HCT116 (cell line): ENCODE data around the gene SPRR2D. TPM values are rescaled to one million over a fixed set of nuclear protein-coding genes. Genes with fewer than 3 reads are reported as not detected.

Experiments
- ATAC-seq: fragments of 200-7000 bp; cut with Tn5 transposase; 2 replicates; pipeline ENCODE4 v1.9.1; 2020; ENCODE audit warnings: mild to moderate bottlenecking, moderate library complexity
- BruUV-seq: library from RNA; stranded (reverse); fragments of 400-500 nt; replicated peaks from 2 replicates; lab custom pipeline; 2021; lab: Mats Ljungman, UMichigan
- CTCF ChIA-PET: fragments of 300-600 bp; sonication (Branson Sonifier 250); formaldehyde crosslinking; loops from one replicate; lab custom pipeline; 2021; ENCODE audit warnings: antibody characterized with exemption; lab: Charles Lee
- POLR2A ChIA-PET: fragments of 300-600, 350-600 bp; sonication (Branson Sonifier 250); formaldehyde crosslinking; loops from one replicate; lab custom pipeline; 2021; ENCODE audit warnings: antibody characterized with exemption; lab: Charles Lee
- RAD21 ChIA-PET, 2 experiments: fragments of 300-600 bp; sonication (Branson Sonifier 250); formaldehyde crosslinking; loops; one replicate each; lab custom pipeline; 2023; ENCODE audit warnings: low total read pairs in 2 of 2; ENCODE audit not compliant: uncharacterized antibody in 2 of 2, unreplicated experiment in 2 of 2, low non-redundant PET in 1 of 2; lab: Charles Lee
- DNase-seq: peaks from one replicate; pipeline ENCODE4 v3.0.0-alpha.2; 2010; ENCODE audit warnings: low read depth, low spot score
- H2AFZ ChIP-seq: fragments of 200-600 bp; shearing (Covaris generic), sonication (generic); 2 replicates; pipeline ENCODE4 v1.6.1; 2017; ENCODE audit warnings: low read depth, mixed run types, mixed read lengths, antibody characterized with exemption, low read length; ENCODE audit not compliant: poor library complexity, severe bottlenecking
- H3K27ac ChIP-seq: 2 replicates; pipeline ENCODE4 v1.5.1; 2012; ENCODE audit warnings: low read depth, low read length
- H3K27me3 ChIP-seq: fragments of 200-600 bp; sonication (generic); 2 replicates; pipeline ENCODE4 v1.6.1; 2016; ENCODE audit warnings: mixed run types, low read length, mixed read lengths; ENCODE audit not compliant: insufficient read depth
- H3K36me3 ChIP-seq, 2 experiments: fragments of 200-500 bp in 1 of 2; fragments of 200-600 bp in 1 of 2; sonication (Bioruptor generic) in 1 of 2; sonication (generic) in 1 of 2; 2 replicates each; pipeline versions ENCODE4 v1.5.1 to v1.6.1; 2014 to 2016; ENCODE audit warnings: low read length in 2 of 2, inconsistent platforms in 1 of 2, mixed read lengths in 1 of 2, mixed run types in 1 of 2; ENCODE audit not compliant: insufficient read depth in 2 of 2, control insufficient read depth in 1 of 2
- H3K4me1 ChIP-seq, 2 experiments: fragments of 200-600 bp in 1 of 2; sonication (generic) in 1 of 2; 2 replicates each; pipeline versions ENCODE4 v1.5.1 to v1.6.1; 2012 to 2017; ENCODE audit warnings: low read length in 2 of 2, inconsistent platforms in 1 of 2, mild to moderate bottlenecking in 1 of 2, mixed read lengths in 1 of 2, mixed run types in 1 of 2, moderate library complexity in 1 of 2; ENCODE audit not compliant: insufficient read depth in 2 of 2, control insufficient read depth in 1 of 2
- H3K4me2 ChIP-seq: fragments of 200-600 bp; sonication (generic); 2 replicates; pipeline ENCODE4 v1.6.1; 2017; ENCODE audit warnings: mixed run types, low read length, mixed read lengths
- H3K4me3 ChIP-seq, 2 experiments: fragments of 200-600 bp in 1 of 2; sonication (generic) in 1 of 2; replicated peaks in 1 of 2; 2 replicates each; pipeline ENCODE4 v1.5.1; 2011 to 2016; ENCODE audit warnings: low read length in 2 of 2, control low read depth in 1 of 2, low read depth in 1 of 2, mild to moderate bottlenecking in 1 of 2, mixed read lengths in 1 of 2, mixed run types in 1 of 2
- H3K79me2 ChIP-seq: fragments of 200-600 bp; sonication (generic); 2 replicates; pipeline ENCODE4 v1.6.1; 2017; ENCODE audit warnings: mild to moderate bottlenecking, mixed run types, low read length, moderate library complexity, mixed read lengths; ENCODE audit not compliant: insufficient read depth
- H3K9ac ChIP-seq: fragments of 200-600 bp; sonication (generic); 2 replicates; pipeline ENCODE4 v1.6.1; 2016; ENCODE audit warnings: low read length, mixed read lengths
- H3K9me2 ChIP-seq: fragments of 200-600 bp; sonication (generic), shearing (Covaris generic); 2 replicates; pipeline ENCODE4 v1.6.1; 2017; ENCODE audit warnings: mixed run types, mild to moderate bottlenecking, moderate library complexity; ENCODE audit not compliant: insufficient read depth
- H3K9me3 ChIP-seq, 2 experiments: fragments of 200-500 bp in 1 of 2; fragments of 200-600 bp in 1 of 2; sonication (Bioruptor generic) in 1 of 2; sonication (generic) in 1 of 2; 2 replicates each; pipeline ENCODE4 v1.6.1; 2014 to 2017; ENCODE audit warnings: low read length in 2 of 2, mixed read lengths in 2 of 2, inconsistent platforms in 1 of 2, low read depth in 1 of 2, mild to moderate bottlenecking in 1 of 2, mixed run types in 1 of 2, moderate library complexity in 1 of 2; ENCODE audit not compliant: control insufficient read depth in 1 of 2, insufficient read depth in 1 of 2
- H4K20me1 ChIP-seq: fragments of 200-600 bp; sonication (generic), shearing (Covaris generic); 2 replicates; pipeline ENCODE4 v1.6.1; 2017; ENCODE audit warnings: mixed run types, mild to moderate bottlenecking, moderate library complexity; ENCODE audit not compliant: insufficient read depth
- ATF3 ChIP-seq: IDR thresholded peaks from 2 replicates; pipeline ENCODE4 v1.6.1; 2012
- CBX3 ChIP-seq: IDR thresholded peaks from 2 replicates; pipeline ENCODE4 v1.6.1; 2012; ENCODE audit warnings: low read depth
- CEBPB ChIP-seq: IDR thresholded peaks from 2 replicates; pipeline ENCODE4 v1.6.1; 2012; ENCODE audit warnings: low read depth
- CTCF ChIP-seq, 3 experiments: fragments of 200-600 bp in 1 of 3; sonication (generic) in 1 of 3; IDR thresholded peaks in 2 of 3; conservative IDR thresholded peaks in 1 of 3; 2 replicates each; pipeline ENCODE4 v1.5.1; 2012 to 2017; ENCODE audit warnings: low read depth in 2 of 3, low read length in 2 of 3, antibody characterized with exemption in 1 of 3, borderline replicate concordance in 1 of 3, control low read depth in 1 of 3, mild to moderate bottlenecking in 1 of 3, mixed read lengths in 1 of 3, mixed run types in 1 of 3, moderate library complexity in 1 of 3; ENCODE audit not compliant: insufficient read depth in 1 of 3
- ELF1 ChIP-seq: IDR thresholded peaks from 2 replicates; pipeline ENCODE4 v1.6.1; 2012; ENCODE audit warnings: low read depth, borderline replicate concordance
- EZH2 ChIP-seq: fragments of 200-600 bp; sonication (generic); IDR thresholded peaks from 2 replicates; pipeline ENCODE4 v1.6.1; 2017; ENCODE audit warnings: antibody characterized with exemption, mixed run types
- EZH2phosphoT487 ChIP-seq: fragments of 200-600 bp; IDR thresholded peaks from 2 replicates; pipeline ENCODE4 v1.6.1; 2018; ENCODE audit warnings: antibody characterized with exemption, borderline replicate concordance
- JUND ChIP-seq: IDR thresholded peaks from 2 replicates; pipeline ENCODE4 v1.6.1; 2012
- POLR2AphosphoS5 ChIP-seq: IDR thresholded peaks from 2 replicates; pipeline ENCODE4 v1.6.1; 2011; ENCODE audit warnings: mild to moderate bottlenecking, low read depth, low read length, moderate library complexity
- REST ChIP-seq: IDR thresholded peaks from 2 replicates; pipeline ENCODE4 v1.6.1; 2012; ENCODE audit warnings: low read depth
- SIN3A ChIP-seq: IDR thresholded peaks from 2 replicates; pipeline ENCODE4 v1.6.1; 2012; ENCODE audit warnings: low read depth
- SP1 ChIP-seq: IDR thresholded peaks from 2 replicates; pipeline ENCODE4 v1.6.1; 2012; ENCODE audit warnings: low read depth
- SRF ChIP-seq: IDR thresholded peaks from 2 replicates; pipeline ENCODE4 v1.6.1; 2012; ENCODE audit warnings: low read depth
- TCF7L2 ChIP-seq: IDR thresholded peaks from 2 replicates; pipeline ENCODE4 v1.7.0; 2011; ENCODE audit warnings: borderline replicate concordance, inconsistent platforms; ENCODE audit not compliant: insufficient read depth, insufficient read length; ENCODE audit errors: extremely low read depth
- YY1 ChIP-seq: IDR thresholded peaks from 2 replicates; pipeline ENCODE4 v1.6.1; 2011; ENCODE audit warnings: low read length, low read depth, moderate library complexity, mild to moderate bottlenecking; ENCODE audit not compliant: insufficient replicate concordance; ENCODE audit errors: extremely low read depth
- ZNF274 ChIP-seq: fragments of 200-500 bp; sonication (Bioruptor generic); IDR thresholded peaks from 2 replicates; pipeline ENCODE4 v1.6.1; 2014; ENCODE audit warnings: mild to moderate bottlenecking, low read depth, low read length, inconsistent platforms
- intact Hi-C: fragments of 100-400 bp; cut with micrococcal nuclease; formaldehyde crosslinking; loops from 2 replicates; pipeline ENCODE4 v1.10.0; 2022
- total RNA-seq: library from RNA; stranded (reverse); gene quantifications from one replicate; pipeline ENCODE4 v1.2.1, GENCODE V29; 2021; ENCODE audit not compliant: unreplicated experiment

Gene SPRR2D
- total RNA-seq, 1 experiment from 2014 or later = 6.9 TPM

- Histone ChIP-seq H3K27ac (no peak within 1 kb of the TSS), H2AFZ (no peak within 1 kb of the TSS), H3K9ac (no peak within 1 kb of the TSS), H3K4me1 (peaks cover 0 to 10% of the 10 kb centered on the region in 2 experiments; a peak in 1 of 4 replicates), H3K79me2 (no peaks in the 10 kb centered on the region), H3K4me3 (no peak within 1 kb of the TSS), H4K20me1 (no peaks in the 10 kb centered on the region), H3K36me3 (no peaks in the 10 kb centered on the region), H3K4me2 (no peak within 1 kb of the TSS), H3K27me3 (peaks cover 22% of the 10 kb centered on the region; the same call in 1 of the 2 replicates), H3K9me2 (no peaks in the 10 kb centered on the region), H3K9me3 (no peaks in the 10 kb centered on the region)
- ChIA-PET CTCF (no interaction called here), RAD21 (no interaction called here), POLR2A (no interaction called here)
- no TSS peak for BruUV-seq
- TF ChIP-seq CTCF (IDR thresholded peaks at IDR 0.05 in 2 of 3, conservative IDR thresholded peaks at IDR 0.05 in 1 of 3; ENCODE audit: borderline replicate concordance in 1 of 3, insufficient read depth in 1 of 3, low read depth in 2 of 3, low read length in 2 of 3) (no peak), REST (no peak), POLR2AphosphoS5 (no peak), ZNF274 (no peak), YY1 (no peak), SRF (no peak), ELF1 (no peak), SP1 (no peak), SIN3A (no peak), CEBPB (no peak), EZH2phosphoT487 (no peak), TCF7L2 (no peak), EZH2 (no peak), ATF3 (no peak), CBX3 (no peak), JUND (no peak)
- ATAC-seq (no peak), DNase-seq (no peak)
- intact Hi-C loops = no loop called here
These were observed 39.5 kb downstream of the SPRR2D start, which contains the start of gene SPRR3 for GRCh38 chr1:153001382-153001781. TSS of gene SPRR3 (plus strand) at chr1:153001749. CDS start at chr1:153003021, 1,272 bp downstream.
